Caco-2 (cell line): ENCODE results near the gene GCNT2. TPM values are rescaled to one million over a fixed set of nuclear protein-coding genes. Genes with fewer than 3 reads are reported as not detected.
"Not testable (repeated sequence)": the region's sequence is repeated elsewhere in the genome, so short reads cannot be mapped to it uniquely, and the experiment has no call there.

ENCODE experiments used
- BruUV-seq: library from RNA; stranded (reverse); fragments of 400-500 nt; replicated peaks from 2 replicates; lab custom pipeline; 2021; lab: Mats Ljungman, UMichigan
- CTCF ChIA-PET: fragments of 300-600 bp; sonication (Branson Sonifier 250); formaldehyde crosslinking; loops from one replicate; lab custom pipeline; 2022; ENCODE audit warnings: antibody characterized with exemption; lab: Charles Lee
- POLR2A ChIA-PET: fragments of 300-600 bp; sonication (Branson Sonifier 250); formaldehyde crosslinking; loops from one replicate; lab custom pipeline; 2022; ENCODE audit warnings: antibody characterized with exemption; lab: Charles Lee
- DNase-seq, 2 experiments: peaks; one replicate each; pipeline versions ENCODE4 v3.0.0 to v3.0.0-alpha.2; 2020 to 2022
- H3K27me3 ChIP-seq: replicated peaks from 2 replicates; pipeline ENCODE4 v1.6.0; 2011; ENCODE audit warnings: low read length; ENCODE audit not compliant: control insufficient read depth, insufficient read depth
- H3K36me3 ChIP-seq: 2 replicates; pipeline ENCODE4 v1.5.1; 2011; ENCODE audit warnings: low read length; ENCODE audit not compliant: control insufficient read depth, insufficient read depth
- H3K4me1 ChIP-seq: fragments of 250-450 bp; sonication (Bioruptor Pico); 2 replicates; pipeline ENCODE4 v1.5.1; 2020; ENCODE audit warnings: mild to moderate bottlenecking
- H3K4me3 ChIP-seq: 2 replicates; pipeline ENCODE4 v1.5.1; 2011; ENCODE audit warnings: low read depth, mild to moderate bottlenecking, control low read depth, low read length
- H3K9me3 ChIP-seq: fragments of 250-450 bp; sonication (Bioruptor Pico); 2 replicates; pipeline ENCODE4 v1.5.1; 2020; ENCODE audit warnings: mild to moderate bottlenecking, moderate library complexity
- H3K27ac Mint-ChIP-seq: one replicate; pipeline ENCODE4 v1.8.0; 2022; ENCODE audit warnings: mixed read lengths; ENCODE audit not compliant: unreplicated experiment
- H3K27me3 Mint-ChIP-seq: one replicate; pipeline ENCODE4 v1.8.0; 2022; ENCODE audit warnings: mixed read lengths; ENCODE audit not compliant: insufficient read depth, unreplicated experiment
- H3K36me3 Mint-ChIP-seq: one replicate; pipeline ENCODE4 v1.8.0; 2022; ENCODE audit warnings: mild to moderate bottlenecking, mixed read lengths; ENCODE audit not compliant: insufficient read depth, unreplicated experiment
- H3K4me1 Mint-ChIP-seq: one replicate; pipeline ENCODE4 v1.8.0; 2022; ENCODE audit warnings: low read depth, mixed read lengths; ENCODE audit not compliant: unreplicated experiment
- H3K4me3 Mint-ChIP-seq: one replicate; pipeline ENCODE4 v1.8.0; 2022; ENCODE audit warnings: mild to moderate bottlenecking, moderate library complexity, mixed read lengths; ENCODE audit not compliant: unreplicated experiment
- H3K9me3 Mint-ChIP-seq: one replicate; pipeline ENCODE4 v1.8.0; 2022; ENCODE audit warnings: mixed read lengths; ENCODE audit not compliant: unreplicated experiment
- intact Hi-C: fragments of 100-400 bp; cut with micrococcal nuclease; formaldehyde crosslinking; loops from one replicate; pipeline ENCODE4 v1.10.0; 2022; ENCODE audit not compliant: unreplicated experiment
- total RNA-seq: library from RNA; stranded (reverse); gene quantifications from 2 replicates; pipeline ENCODE4 v1.2.3, GENCODE V29; 2022
- TF ChIP-seq, protein P1 (sequence below), 2 experiments: fragments of 200-600 bp in 1 of 2; IDR thresholded peaks; 1 replicate in 1 of 2; 2 replicates in 1 of 2; pipeline versions ENCODE4 v1.5.1 to v1.8.0; 2011 to 2022; ENCODE audit warnings: antibody characterized with exemption in 1 of 2, control low read depth in 1 of 2, inconsistent platforms in 1 of 2, low read depth in 1 of 2, low read length in 1 of 2, mild to moderate bottlenecking in 1 of 2, moderate library complexity in 1 of 2; ENCODE audit not compliant: insufficient read depth in 1 of 2, severe bottlenecking in 1 of 2, unreplicated experiment in 1 of 2

Gene GCNT2
- total RNA-seq, 1 experiment from 2014 or later, result 70.7 TPM

DNA sequence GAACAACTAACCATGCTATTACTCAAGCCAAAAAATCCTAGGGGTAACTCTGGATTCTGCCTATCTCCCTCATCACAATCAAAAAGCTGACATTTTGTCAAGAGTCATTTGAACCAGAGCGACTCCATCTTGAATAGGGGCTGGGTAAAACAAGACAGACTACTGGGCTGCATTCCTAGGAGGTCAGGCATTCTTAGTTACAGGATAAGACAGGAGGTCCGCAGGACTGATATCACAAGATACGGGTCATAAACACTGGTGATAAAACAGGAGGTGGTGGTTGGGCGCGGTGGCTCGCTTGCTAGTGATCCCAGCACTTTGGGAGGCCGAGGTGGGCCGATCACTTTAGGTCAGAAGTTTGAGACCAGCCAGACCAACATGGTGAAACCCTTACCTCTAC is 141.1 kb downstream of the GCNT2 start:
- H3K36me3 ChIP-seq, result no peaks in the 10 kb centered on the region
- Mint-ChIP-seq H3K9me3 (no peaks in the 10 kb centered on the region), H3K27me3 (peaks cover 6% of the 10 kb centered on the region), H3K4me3 (no peak overlapping the region), H3K36me3 (no peaks in the 10 kb centered on the region), H3K4me1 (no peaks in the 10 kb centered on the region), H3K27ac (no peak overlapping the region)
- intact Hi-C loops, result no loop called here
- BruUV-seq, result no TSS peak
- POLR2A ChIA-PET, result no interaction called here
- H3K27me3 ChIP-seq, result no peaks in the 10 kb centered on the region
- no peak overlapping the region for H3K4me3 ChIP-seq
- no peak for DNase-seq
- CTCF ChIA-PET, result no interaction called here
- no peaks in the 10 kb centered on the region for H3K9me3 ChIP-seq
- TF ChIP-seq, protein P1, sequence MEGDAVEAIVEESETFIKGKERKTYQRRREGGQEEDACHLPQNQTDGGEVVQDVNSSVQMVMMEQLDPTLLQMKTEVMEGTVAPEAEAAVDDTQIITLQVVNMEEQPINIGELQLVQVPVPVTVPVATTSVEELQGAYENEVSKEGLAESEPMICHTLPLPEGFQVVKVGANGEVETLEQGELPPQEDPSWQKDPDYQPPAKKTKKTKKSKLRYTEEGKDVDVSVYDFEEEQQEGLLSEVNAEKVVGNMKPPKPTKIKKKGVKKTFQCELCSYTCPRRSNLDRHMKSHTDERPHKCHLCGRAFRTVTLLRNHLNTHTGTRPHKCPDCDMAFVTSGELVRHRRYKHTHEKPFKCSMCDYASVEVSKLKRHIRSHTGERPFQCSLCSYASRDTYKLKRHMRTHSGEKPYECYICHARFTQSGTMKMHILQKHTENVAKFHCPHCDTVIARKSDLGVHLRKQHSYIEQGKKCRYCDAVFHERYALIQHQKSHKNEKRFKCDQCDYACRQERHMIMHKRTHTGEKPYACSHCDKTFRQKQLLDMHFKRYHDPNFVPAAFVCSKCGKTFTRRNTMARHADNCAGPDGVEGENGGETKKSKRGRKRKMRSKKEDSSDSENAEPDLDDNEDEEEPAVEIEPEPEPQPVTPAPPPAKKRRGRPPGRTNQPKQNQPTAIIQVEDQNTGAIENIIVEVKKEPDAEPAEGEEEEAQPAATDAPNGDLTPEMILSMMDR (IDR thresholded peaks at IDR 0.05; ENCODE audit: insufficient read depth in 1 of 2, low read depth in 1 of 2, low read length in 1 of 2, severe bottlenecking in 1 of 2, unreplicated experiment in 1 of 2), result no peak
- no peaks in the 10 kb centered on the region for H3K4me1 ChIP-seq

DNA sequence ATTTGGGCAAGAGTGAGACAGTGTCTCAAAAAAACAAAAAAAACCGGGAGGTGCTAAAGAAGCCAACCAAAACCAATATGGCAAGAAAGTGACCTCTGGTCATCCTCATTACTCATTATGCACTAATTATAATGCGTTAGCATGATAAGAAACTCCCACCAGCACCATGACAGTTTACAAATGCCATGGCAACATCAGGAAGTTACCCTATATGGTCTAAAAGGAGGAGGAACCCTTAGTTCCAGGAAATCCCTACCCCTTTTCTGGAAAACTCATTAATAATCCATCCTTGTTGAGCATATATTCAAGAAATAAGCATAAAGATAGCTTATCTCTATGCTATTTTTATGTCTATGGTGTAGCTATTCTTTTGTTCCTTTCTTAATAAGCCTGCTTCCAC is 141.6 kb downstream of the GCNT2 start:
- CTCF ChIA-PET, result no interaction called here

DNA sequence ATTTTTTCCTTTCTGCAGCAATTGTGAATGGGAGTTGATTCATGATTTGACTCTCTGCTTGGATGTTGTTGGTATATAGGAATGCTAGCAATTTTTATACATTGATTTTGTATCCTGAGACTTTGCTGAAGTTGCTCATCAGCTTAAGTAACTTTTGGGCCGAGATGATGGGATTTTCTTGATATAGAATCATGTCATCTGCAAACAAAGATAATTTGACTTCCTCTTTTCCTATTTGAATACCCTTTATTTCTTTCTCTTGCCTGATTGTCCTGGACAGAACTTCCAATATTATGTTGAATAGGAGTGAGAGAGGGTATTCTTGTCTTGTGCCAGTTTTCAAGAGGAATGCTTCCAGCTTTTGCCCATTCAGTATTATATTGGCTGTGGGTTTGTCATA is 144.4 kb downstream of the GCNT2 start:
- H3K27ac Mint-ChIP-seq, CTCF ChIA-PET, H3K36me3 Mint-ChIP-seq, H3K9me3 Mint-ChIP-seq, POLR2A ChIA-PET, H3K9me3 ChIP-seq, H3K27me3 Mint-ChIP-seq, DNase-seq, H3K27me3 ChIP-seq, BruUV-seq, intact Hi-C loops, H3K4me3 ChIP-seq, H3K36me3 ChIP-seq, H3K4me3 Mint-ChIP-seq, H3K4me1 ChIP-seq, H3K4me1 Mint-ChIP-seq: not testable (repeated sequence)

More for the DNA sequence above, 141.6 kb downstream of the GCNT2 start:
- Mint-ChIP-seq H3K4me3 (no peak overlapping the region), H3K27ac (no peak overlapping the region), H3K36me3 (no peaks in the 10 kb centered on the region), H3K9me3 (no peaks in the 10 kb centered on the region), H3K4me1 (no peaks in the 10 kb centered on the region), H3K27me3 (peaks cover 6% of the 10 kb centered on the region)
- POLR2A ChIA-PET, result no interaction called here
- BruUV-seq, result no TSS peak
- TF ChIP-seq, protein P1 (IDR thresholded peaks at IDR 0.05; ENCODE audit: insufficient read depth in 1 of 2, low read depth in 1 of 2, low read length in 1 of 2, severe bottlenecking in 1 of 2, unreplicated experiment in 1 of 2), result no peak
- no peak for DNase-seq
- H3K36me3 ChIP-seq, result no peaks in the 10 kb centered on the region
- no peaks in the 10 kb centered on the region for H3K9me3 ChIP-seq
- no peak overlapping the region for H3K4me3 ChIP-seq
- H3K4me1 ChIP-seq, result no peaks in the 10 kb centered on the region
- H3K27me3 ChIP-seq, result no peaks in the 10 kb centered on the region
- intact Hi-C loops, result no loop called here
